HepG2 (cell line): ENCODE results near the gene MED25. TPM values are rescaled to one million over a fixed set of nuclear protein-coding genes. Genes with fewer than 3 reads are reported as not detected.

Source experiments
- CREB3 ChIP-seq: sonication (generic); formaldehyde crosslinking; IDR thresholded peaks from 2 replicates; pipeline ENCODE4 v1.5.0; 2020; ENCODE audit warnings: missing genetic modification reagents
- DPF2 ChIP-seq: sonication (generic); formaldehyde crosslinking; IDR thresholded peaks from 2 replicates; pipeline ENCODE4 v1.4.0; 2020; ENCODE audit warnings: mild to moderate bottlenecking, low read depth, missing genetic modification reagents, borderline replicate concordance
- HNF4G ChIP-seq, 2 experiments: sonication (generic) in 1 of 2; formaldehyde crosslinking in 1 of 2; IDR thresholded peaks; 2 replicates each; pipeline versions ENCODE4 v1.4.0 to v1.6.1; 2011 to 2020; ENCODE audit warnings: borderline replicate concordance in 2 of 2, low read depth in 2 of 2, mild to moderate bottlenecking in 2 of 2, low read length in 1 of 2, missing genetic modification reagents in 1 of 2, moderate library complexity in 1 of 2
- HNRNPLL ChIP-seq: fragments of 200-400 bp; formaldehyde crosslinking; IDR thresholded peaks from 2 replicates; pipeline ENCODE4 v1.6.1; 2017; ENCODE audit warnings: mild to moderate bottlenecking, low read depth, low read length; ENCODE audit not compliant: poor library complexity, severe bottlenecking
- KLF6 ChIP-seq: IDR thresholded peaks from 2 replicates; pipeline ENCODE4 v1.8.0; 2016; ENCODE audit warnings: missing biosample characterization, missing genetic modification reagents
- PCBP1 ChIP-seq: fragments of 200-400 bp; formaldehyde crosslinking; IDR thresholded peaks from 2 replicates; pipeline ENCODE4 v1.6.1; 2017; ENCODE audit warnings: mild to moderate bottlenecking, low read depth, low read length, borderline replicate concordance
- RNF2 ChIP-seq: fragments of 450-650 bp; conservative IDR thresholded peaks from 2 replicates; pipeline ENCODE4 v1.6.1; 2016; ENCODE audit warnings: low read depth
- TRAFD1 ChIP-seq: sonication (generic); formaldehyde crosslinking; IDR thresholded peaks from 2 replicates; pipeline ENCODE4 v1.5.1; 2020; ENCODE audit warnings: missing genetic modification reagents, mild to moderate bottlenecking, borderline replicate concordance
- ZFP36L2 ChIP-seq: sonication (generic); formaldehyde crosslinking; IDR thresholded peaks from 2 replicates; pipeline ENCODE4 v1.4.0; 2020; ENCODE audit warnings: missing genetic modification reagents
- ZNF629 ChIP-seq: sonication (generic); formaldehyde crosslinking; conservative IDR thresholded peaks from 2 replicates; pipeline ENCODE4 v1.5.0; 2020; ENCODE audit warnings: missing genetic modification reagents
- ZSCAN5A ChIP-seq: sonication (generic); formaldehyde crosslinking; IDR thresholded peaks from 2 replicates; pipeline ENCODE4 v1.8.0; 2022; ENCODE audit warnings: mild to moderate bottlenecking, missing genetic modification reagents, borderline replicate concordance
- polyA plus RNA-seq, 8 experiments: library from polyadenylated mRNA; depleted of rRNA in 3 of 8; stranded (reverse) in 7 of 8; unstranded in 1 of 8; fragments of >200 nt; fragmentation: Illumina TruSeq in 4 of 8; extraction: Trizol in 4 of 8; gene quantifications; 2 replicates each; pipeline versions ENCODE4 v1.2.1 to v1.2.3, GENCODE V29; 2011 to 2016; ENCODE audit warnings: low read depth in 4 of 8, missing spikeins in 1 of 8, mixed read lengths in 1 of 8; ENCODE audit not compliant: insufficient read depth in 1 of 8
- total RNA-seq, 5 experiments: library from RNA; depleted of rRNA; stranded (reverse); fragments of >200 nt; fragmentation: Illumina TruSeq; extraction: Trizol; gene quantifications; 2 replicates each; pipeline ENCODE4 v1.2.3, GENCODE V29; 2016; ENCODE audit warnings: low read depth in 1 of 5
- TF ChIP-seq, protein P1 (sequence below): sonication (generic); formaldehyde crosslinking; IDR thresholded peaks from 2 replicates; pipeline ENCODE4 v1.8.0; 2023; ENCODE audit warnings: mild to moderate bottlenecking, missing genetic modification reagents
- TF ChIP-seq, protein P2 (sequence below): sonication (generic); formaldehyde crosslinking; IDR thresholded peaks from 2 replicates; pipeline ENCODE4 v1.5.1; 2020; ENCODE audit warnings: mild to moderate bottlenecking, missing genetic modification reagents, moderate library complexity
- TF ChIP-seq, protein P3 (sequence below): sonication (generic); formaldehyde crosslinking; IDR thresholded peaks from 2 replicates; pipeline ENCODE4 v1.4.0; 2020; ENCODE audit warnings: missing genetic modification reagents, borderline replicate concordance

MED25 gene
- total and polyA plus RNA-seq, 2 of the 13 experiments (the other 11 are each of a cell fraction or from before 2014, with no cell fraction given) = 11.1 to 15.1 TPM

DNA sequence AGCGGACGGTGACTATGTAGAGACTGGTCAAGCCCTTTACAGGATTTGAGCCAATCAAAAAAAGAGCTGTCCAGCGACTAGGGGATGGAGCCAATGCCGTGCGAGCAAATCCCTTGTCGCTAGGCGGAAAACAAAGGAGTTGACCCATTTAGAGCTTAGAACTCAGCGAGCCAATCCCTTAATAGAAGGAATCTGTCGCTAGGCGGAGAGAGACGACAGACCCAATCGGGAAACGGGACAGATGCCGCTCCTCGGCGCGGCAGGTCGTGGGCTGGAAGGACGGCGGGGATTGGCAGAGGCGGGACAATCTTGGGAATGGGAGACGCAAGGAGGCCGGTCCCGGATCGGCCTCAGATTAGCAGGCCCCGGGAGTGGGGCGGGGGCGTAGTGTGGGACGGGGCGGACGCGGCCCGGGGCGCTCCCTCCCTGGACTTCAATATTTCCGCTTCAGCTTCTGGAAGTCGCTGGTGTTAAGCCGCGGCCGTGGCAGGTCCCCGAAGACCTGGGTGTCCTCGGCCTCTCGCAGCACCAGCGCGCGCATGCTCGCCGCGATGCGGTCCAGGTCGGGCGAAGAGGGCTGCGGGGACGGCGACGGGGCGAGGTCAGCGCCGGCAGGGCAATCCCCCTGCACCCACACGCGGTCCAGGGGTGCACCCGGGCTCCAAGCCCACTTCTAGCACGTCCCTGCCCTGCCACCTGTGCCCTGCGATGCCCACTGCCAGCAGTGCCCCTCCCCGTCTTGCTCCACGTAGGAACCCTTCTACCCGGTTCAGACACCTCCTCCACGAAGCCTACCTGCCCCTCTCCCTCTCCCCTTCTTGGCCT, 51.6 kb downstream of the MED25 start (continued):
- TF ChIP-seq HNF4G (IDR thresholded peaks at IDR 0.05; ENCODE audit: borderline replicate concordance, low read depth, low read length) (no peak), HNF4G (CRISPR knock-in tag; IDR thresholded peaks at IDR 0.05; ENCODE audit: borderline replicate concordance, low read depth) (no peak), PCBP1 (0 out of 2 replicates have a peak, but pooled peaks have one; percentile 19), RNF2 (no peak; the same call in 1 of the 2 replicates), HNRNPLL (peak; percentile 51), KLF6 (CRISPR knock-in tag) (0 out of 2 replicates have a peak, but pooled peaks have one; percentile 30), ZFP36L2 (CRISPR knock-in tag) (no peak), CREB3 (peak; percentile 70; the same call in 1 of the 2 replicates), ZSCAN5A (no peak), TRAFD1 (CRISPR knock-in tag) (no peak), ZNF629 (CRISPR knock-in tag) (no peak), DPF2 (CRISPR knock-in tag) (no peak)
- TF ChIP-seq, protein P1, sequence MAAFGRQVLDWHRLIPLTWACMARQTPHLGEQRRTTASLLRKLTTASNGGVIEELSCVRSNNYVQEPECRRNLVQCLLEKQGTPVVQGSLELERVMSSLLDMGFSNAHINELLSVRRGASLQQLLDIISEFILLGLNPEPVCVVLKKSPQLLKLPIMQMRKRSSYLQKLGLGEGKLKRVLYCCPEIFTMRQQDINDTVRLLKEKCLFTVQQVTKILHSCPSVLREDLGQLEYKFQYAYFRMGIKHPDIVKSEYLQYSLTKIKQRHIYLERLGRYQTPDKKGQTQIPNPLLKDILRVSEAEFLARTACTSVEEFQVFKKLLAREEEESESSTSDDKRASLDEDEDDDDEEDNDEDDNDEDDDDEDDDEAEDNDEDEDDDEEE = no peak
- TF ChIP-seq, protein P2, sequence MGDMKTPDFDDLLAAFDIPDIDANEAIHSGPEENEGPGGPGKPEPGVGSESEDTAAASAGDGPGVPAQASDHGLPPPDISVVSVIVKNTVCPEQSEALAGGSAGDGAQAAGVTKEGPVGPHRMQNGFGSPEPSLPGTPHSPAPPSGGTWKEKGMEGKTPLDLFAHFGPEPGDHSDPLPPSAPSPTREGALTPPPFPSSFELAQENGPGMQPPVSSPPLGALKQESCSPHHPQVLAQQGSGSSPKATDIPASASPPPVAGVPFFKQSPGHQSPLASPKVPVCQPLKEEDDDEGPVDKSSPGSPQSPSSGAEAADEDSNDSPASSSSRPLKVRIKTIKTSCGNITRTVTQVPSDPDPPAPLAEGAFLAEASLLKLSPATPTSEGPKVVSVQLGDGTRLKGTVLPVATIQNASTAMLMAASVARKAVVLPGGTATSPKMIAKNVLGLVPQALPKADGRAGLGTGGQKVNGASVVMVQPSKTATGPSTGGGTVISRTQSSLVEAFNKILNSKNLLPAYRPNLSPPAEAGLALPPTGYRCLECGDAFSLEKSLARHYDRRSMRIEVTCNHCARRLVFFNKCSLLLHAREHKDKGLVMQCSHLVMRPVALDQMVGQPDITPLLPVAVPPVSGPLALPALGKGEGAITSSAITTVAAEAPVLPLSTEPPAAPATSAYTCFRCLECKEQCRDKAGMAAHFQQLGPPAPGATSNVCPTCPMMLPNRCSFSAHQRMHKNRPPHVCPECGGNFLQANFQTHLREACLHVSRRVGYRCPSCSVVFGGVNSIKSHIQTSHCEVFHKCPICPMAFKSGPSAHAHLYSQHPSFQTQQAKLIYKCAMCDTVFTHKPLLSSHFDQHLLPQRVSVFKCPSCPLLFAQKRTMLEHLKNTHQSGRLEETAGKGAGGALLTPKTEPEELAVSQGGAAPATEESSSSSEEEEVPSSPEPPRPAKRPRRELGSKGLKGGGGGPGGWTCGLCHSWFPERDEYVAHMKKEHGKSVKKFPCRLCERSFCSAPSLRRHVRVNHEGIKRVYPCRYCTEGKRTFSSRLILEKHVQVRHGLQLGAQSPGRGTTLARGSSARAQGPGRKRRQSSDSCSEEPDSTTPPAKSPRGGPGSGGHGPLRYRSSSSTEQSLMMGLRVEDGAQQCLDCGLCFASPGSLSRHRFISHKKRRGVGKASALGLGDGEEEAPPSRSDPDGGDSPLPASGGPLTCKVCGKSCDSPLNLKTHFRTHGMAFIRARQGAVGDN (CRISPR knock-in tag) = peak; percentile 96
- TF ChIP-seq, protein P3, sequence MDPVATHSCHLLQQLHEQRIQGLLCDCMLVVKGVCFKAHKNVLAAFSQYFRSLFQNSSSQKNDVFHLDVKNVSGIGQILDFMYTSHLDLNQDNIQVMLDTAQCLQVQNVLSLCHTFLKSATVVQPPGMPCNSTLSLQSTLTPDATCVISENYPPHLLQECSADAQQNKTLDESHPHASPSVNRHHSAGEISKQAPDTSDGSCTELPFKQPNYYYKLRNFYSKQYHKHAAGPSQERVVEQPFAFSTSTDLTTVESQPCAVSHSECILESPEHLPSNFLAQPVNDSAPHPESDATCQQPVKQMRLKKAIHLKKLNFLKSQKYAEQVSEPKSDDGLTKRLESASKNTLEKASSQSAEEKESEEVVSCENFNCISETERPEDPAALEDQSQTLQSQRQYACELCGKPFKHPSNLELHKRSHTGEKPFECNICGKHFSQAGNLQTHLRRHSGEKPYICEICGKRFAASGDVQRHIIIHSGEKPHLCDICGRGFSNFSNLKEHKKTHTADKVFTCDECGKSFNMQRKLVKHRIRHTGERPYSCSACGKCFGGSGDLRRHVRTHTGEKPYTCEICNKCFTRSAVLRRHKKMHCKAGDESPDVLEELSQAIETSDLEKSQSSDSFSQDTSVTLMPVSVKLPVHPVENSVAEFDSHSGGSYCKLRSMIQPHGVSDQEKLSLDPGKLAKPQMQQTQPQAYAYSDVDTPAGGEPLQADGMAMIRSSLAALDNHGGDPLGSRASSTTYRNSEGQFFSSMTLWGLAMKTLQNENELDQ (CRISPR knock-in tag) = no peak
